Fibroblast of skin of right biceps (primary cell): ENCODE results near the gene KRT10.
"Not testable (repeated sequence)": the region's sequence is repeated elsewhere in the genome, so short reads cannot be mapped to it uniquely, and the experiment has no call there.

Source experiments
- DNase-seq: peaks from one replicate; pipeline ENCODE4 v3.0.0-alpha.2; 2013

Gene KRT10

GRCh38 chr17:40832840-40833239 lies 10.4 kb upstream of the KRT10 start:
- DNase-seq: no peak

GRCh38 chr17:40830085-40830776 lies 7.8 kb upstream of the KRT10 start:
- no peak for DNase-seq

- DNase-seq: no peak
Measured at GRCh38 chr17:40828454-40829044, 6.1 kb upstream of the KRT10 start.

GRCh38 chr17:40827746-40828453 lies 5.5 kb upstream of the KRT10 start:
- DNase-seq: peak; percentile 53

- no peak for DNase-seq
Measured at GRCh38 chr17:40825599-40825998, 3.2 kb upstream of the KRT10 start.

- DNase-seq: no peak
Measured at GRCh38 chr17:40824015-40824832, 1.8 kb upstream of the KRT10 start.

GRCh38 chr17:40821536-40821935 lies 878 bp downstream of the KRT10 start:
- no peak for DNase-seq

GRCh38 chr17:40820228-40820838 lies 2.1 kb downstream of the KRT10 start:
- DNase-seq: no peak

- peak; percentile 22 for DNase-seq
Measured at GRCh38 chr17:40819528-40820125, 2.8 kb downstream of the KRT10 start.

GRCh38 chr17:40818733-40819527 lies 3.5 kb downstream of the KRT10 start:
- peak; percentile 87 for DNase-seq

- no peak for DNase-seq
Measured at GRCh38 chr17:40818343-40818732, 4.1 kb downstream of the KRT10 start.

GRCh38 chr17:40817103-40817682 lies 5.2 kb downstream of the KRT10 start:
- DNase-seq: no peak

- no peak for DNase-seq
Measured at GRCh38 chr17:40816569-40816968, 5.8 kb downstream of the KRT10 start.

GRCh38 chr17:40815381-40815780 lies 7.0 kb downstream of the KRT10 start:
- DNase-seq: no peak

- not testable (repeated sequence) for DNase-seq
Measured at GRCh38 chr17:40814657-40815056, 7.8 kb downstream of the KRT10 start.

GRCh38 chr17:40813804-40814203 lies 8.6 kb downstream of the KRT10 start:
- peak; percentile 22 for DNase-seq

GRCh38 chr17:40812639-40813038 lies 9.8 kb downstream of the KRT10 start:
- no peak for DNase-seq

- peak; percentile 70 for DNase-seq
Measured at GRCh38 chr17:40810494-40810893, 11.9 kb downstream of the KRT10 start.

- peak; percentile 73 for DNase-seq
Measured at GRCh38 chr17:40809721-40810421, 12.5 kb downstream of the KRT10 start.

- no peak for DNase-seq
Measured at GRCh38 chr17:40806131-40806530, 16.3 kb downstream of the KRT10 start.
